WERI-Rb-1 (cell line): ENCODE results near the gene PHGDH.

Source experiments
- DNase-seq: peaks from one replicate; pipeline ENCODE4 v3.0.0-alpha.2; 2020
- H3K27ac ChIP-seq: fragments of 250-450 bp; sonication (Bioruptor Pico); 2 replicates; pipeline ENCODE4 v1.5.1; 2020; ENCODE audit warnings: mild to moderate bottlenecking, moderate library complexity
- H3K27me3 ChIP-seq: fragments of 250-450 bp; sonication (Bioruptor Pico); 2 replicates; pipeline ENCODE4 v1.5.1; 2021; ENCODE audit warnings: mild to moderate bottlenecking, low read depth, moderate library complexity; ENCODE audit not compliant: insufficient read depth, severe bottlenecking
- H3K36me3 ChIP-seq: fragments of 250-450 bp; sonication (Bioruptor Pico); 2 replicates; pipeline ENCODE4 v1.5.1; 2020; ENCODE audit warnings: mild to moderate bottlenecking, moderate library complexity
- H3K4me3 ChIP-seq: 2 replicates; pipeline ENCODE4 v1.5.1; 2011; ENCODE audit warnings: low read depth, mild to moderate bottlenecking, control low read depth, low read length
- H3K9me3 ChIP-seq: fragments of 250-450 bp; sonication (Bioruptor Pico); 2 replicates; pipeline ENCODE4 v1.5.1; 2021; ENCODE audit warnings: mild to moderate bottlenecking, moderate library complexity; ENCODE audit not compliant: severe bottlenecking
- TF ChIP-seq, protein P1 (sequence below): IDR thresholded peaks from 2 replicates; pipeline ENCODE4 v1.5.1; 2011; ENCODE audit warnings: low read depth, mild to moderate bottlenecking, control low read depth, inconsistent platforms, low read length

The PHGDH gene

DNA sequence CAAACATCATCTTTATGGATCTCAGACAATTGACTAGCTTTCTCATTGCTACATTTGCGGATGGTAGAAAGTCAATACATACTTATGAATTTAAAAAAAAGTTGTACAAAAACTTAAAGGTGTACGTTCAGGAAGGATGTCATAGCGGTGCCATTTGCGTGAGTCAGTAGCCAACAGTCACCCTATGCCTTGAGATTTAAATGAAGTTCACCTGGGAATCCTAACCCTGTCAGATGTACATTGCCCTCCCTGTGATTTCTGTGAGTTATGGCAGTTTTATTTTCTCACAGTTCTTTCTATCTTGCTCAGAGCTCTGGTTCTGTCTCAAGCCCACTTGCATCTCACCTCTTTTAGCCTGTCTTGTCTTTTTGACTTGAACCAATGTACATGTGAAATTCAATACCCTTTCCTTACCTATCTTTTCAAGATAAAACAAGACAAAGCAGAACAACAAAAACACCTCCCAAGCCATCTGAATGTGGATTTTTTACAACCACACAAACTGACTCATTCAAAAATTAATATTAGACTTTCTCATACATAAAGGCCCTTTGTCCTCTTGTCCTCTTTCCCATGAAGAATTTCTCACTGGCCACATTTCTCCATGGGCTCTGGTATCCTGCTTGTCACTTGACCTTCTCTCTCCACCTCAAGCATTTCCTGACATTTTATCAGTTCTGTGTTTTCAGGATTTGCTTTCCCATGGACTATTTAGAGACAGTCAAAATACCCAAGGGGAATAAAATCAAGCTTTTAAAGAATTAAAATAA lies 38.4 kb upstream of the PHGDH start:
- no peak overlapping the region for H3K27ac ChIP-seq
- no peaks in the 10 kb centered on the region for H3K36me3 ChIP-seq
- TF ChIP-seq, protein P1, sequence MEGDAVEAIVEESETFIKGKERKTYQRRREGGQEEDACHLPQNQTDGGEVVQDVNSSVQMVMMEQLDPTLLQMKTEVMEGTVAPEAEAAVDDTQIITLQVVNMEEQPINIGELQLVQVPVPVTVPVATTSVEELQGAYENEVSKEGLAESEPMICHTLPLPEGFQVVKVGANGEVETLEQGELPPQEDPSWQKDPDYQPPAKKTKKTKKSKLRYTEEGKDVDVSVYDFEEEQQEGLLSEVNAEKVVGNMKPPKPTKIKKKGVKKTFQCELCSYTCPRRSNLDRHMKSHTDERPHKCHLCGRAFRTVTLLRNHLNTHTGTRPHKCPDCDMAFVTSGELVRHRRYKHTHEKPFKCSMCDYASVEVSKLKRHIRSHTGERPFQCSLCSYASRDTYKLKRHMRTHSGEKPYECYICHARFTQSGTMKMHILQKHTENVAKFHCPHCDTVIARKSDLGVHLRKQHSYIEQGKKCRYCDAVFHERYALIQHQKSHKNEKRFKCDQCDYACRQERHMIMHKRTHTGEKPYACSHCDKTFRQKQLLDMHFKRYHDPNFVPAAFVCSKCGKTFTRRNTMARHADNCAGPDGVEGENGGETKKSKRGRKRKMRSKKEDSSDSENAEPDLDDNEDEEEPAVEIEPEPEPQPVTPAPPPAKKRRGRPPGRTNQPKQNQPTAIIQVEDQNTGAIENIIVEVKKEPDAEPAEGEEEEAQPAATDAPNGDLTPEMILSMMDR, result no peak
- no peaks in the 10 kb centered on the region for H3K9me3 ChIP-seq
- no peaks in the 10 kb centered on the region for H3K27me3 ChIP-seq
- H3K4me3 ChIP-seq, result no peak overlapping the region
- DNase-seq, result no peak

DNA sequence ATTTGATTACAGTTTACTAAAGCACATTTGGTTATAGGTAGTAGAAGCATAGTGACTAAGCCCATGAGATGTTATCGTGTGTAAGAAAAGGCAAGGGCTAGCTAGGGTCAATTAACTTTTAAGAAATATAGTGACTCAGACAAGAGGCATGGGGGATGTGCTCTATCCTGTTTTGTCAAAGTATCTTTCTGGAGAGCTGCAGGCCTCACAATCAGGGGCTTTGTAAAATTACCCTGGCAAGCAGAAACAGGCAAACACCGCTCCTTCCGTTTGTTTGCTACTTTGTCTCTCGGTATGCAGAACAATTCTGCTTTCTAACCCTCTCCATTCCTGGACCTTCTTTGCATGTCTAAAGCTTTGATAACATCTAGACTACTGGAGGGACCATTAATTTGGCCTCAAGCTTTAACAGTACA lies 37.6 kb upstream of the PHGDH start:
- Histone ChIP-seq H3K4me3 (no peak overlapping the region), H3K36me3 (no peaks in the 10 kb centered on the region), H3K27ac (no peak overlapping the region), H3K27me3 (no peaks in the 10 kb centered on the region), H3K9me3 (no peaks in the 10 kb centered on the region)
- TF ChIP-seq, protein P1, result no peak
- DNase-seq, result no peak

DNA sequence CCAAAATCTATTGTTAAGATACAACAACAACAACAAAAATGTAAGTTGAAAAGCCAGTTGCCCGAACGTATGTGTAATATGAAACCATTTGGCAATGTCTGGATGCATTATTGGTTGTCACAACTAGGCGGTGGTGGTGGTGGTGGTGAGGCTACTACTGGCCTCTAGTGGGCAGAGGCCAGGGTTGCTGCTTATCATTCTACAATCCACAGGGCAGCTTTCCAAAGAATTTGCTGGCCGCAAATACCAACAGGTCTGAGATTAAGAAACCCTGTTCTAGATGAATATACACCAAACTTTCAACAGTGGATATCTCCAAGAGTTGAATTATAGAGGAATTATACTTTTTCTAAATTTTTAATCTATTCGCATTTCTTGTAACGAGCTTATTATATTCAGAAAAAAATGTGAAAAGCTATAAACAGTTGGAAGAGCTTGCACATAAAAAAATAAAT lies 36.9 kb upstream of the PHGDH start:
- Histone ChIP-seq H3K4me3 (peak overlapping the region; percentile 41), H3K36me3 (no peaks in the 10 kb centered on the region), H3K27me3 (no peaks in the 10 kb centered on the region), H3K27ac (no peak overlapping the region), H3K9me3 (no peaks in the 10 kb centered on the region)
- peak; percentile 61 for DNase-seq
- TF ChIP-seq, protein P1, result peak; percentile 67

DNA sequence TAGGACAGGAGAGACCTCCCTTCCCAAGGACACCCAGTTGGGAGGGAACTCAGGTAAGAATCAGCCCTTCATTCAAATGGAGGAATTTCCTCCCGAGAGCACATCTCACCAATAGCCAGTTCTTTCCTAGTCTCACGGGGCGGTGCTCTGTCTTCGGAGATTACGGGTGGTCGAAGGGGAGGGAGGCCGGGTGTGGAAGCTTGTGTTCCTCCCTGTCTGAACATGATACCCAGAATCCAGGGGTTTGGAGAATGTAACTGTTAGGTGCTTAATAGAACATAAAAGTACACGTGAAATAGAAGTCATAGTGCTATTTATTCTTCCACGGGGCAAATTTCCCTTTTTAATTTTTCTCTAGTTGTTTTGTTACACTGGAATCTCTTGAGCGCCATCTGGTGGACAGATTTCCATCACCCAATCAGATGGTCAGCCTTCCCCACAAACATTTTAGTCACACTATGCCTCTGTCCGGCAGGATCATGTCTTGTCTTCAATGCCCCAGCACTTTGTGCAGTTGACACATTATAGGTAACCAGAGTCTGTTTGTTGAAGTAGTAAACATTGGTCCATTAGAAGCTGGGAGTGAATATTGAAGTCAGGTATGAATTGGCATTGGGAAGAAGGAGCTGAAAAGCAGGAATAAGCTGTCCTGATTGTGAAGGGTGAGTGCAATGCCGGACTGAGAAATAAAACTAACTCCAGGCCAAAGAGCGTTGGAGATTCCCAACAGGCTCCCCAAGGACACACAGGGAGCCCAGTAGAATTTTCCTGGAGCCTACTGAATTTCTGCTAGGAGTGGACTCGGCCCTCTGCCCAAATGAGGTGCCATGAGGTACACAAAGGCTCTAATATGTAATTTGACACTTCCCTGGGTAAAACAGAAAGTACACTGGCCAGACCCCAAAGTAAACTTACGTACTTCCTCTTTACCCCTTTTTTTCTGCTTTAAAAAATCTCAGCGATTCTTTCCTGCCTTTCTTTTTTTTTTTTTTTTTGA lies 36.1 kb upstream of the PHGDH start:
- DNase-seq, result peak; percentile 78
- H3K36me3 ChIP-seq, result no peaks in the 10 kb centered on the region
- no peak overlapping the region for H3K27ac ChIP-seq
- no peaks in the 10 kb centered on the region for H3K27me3 ChIP-seq
- TF ChIP-seq, protein P1, result peak; percentile 53
- H3K4me3 ChIP-seq, result peak overlapping the region; percentile 41
- no peaks in the 10 kb centered on the region for H3K9me3 ChIP-seq

DNA sequence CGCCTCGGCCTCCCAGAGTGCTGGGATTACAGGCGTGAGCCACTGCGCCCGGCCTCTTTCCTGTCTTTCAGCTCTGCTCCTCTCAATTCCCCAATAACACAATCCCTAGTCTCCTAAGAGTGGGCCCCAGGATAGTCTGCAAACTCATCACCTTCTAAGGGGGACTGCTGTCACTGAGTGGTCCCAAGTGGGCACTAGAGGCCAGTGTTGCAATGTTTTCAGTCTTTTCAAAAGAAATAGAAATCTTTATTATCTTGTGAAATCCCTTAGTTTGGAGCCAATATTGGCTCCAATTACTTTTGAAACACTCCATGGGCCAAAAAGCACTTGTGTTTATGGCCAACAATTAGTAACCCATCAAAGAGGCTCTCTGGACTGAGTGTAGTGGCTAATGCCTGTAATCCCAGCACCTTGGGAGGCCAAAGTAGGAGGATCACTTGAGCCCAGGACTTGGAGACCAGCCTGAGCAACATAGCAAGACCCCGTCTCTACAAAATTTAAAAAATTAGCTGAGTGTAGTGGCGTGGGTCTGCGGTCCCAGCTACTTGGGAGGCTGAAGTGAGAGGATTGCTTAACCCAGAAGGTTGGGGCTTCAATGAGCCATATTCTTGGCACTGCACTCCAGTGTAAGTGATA lies 35.0 kb upstream of the PHGDH start:
- TF ChIP-seq, protein P1, result no peak
- Histone ChIP-seq H3K36me3 (no peaks in the 10 kb centered on the region), H3K27ac (no peak overlapping the region)

More for the DNA sequence above, 35.0 kb upstream of the PHGDH start:
- H3K27me3 ChIP-seq, result no peaks in the 10 kb centered on the region
- H3K4me3 ChIP-seq, result no peak overlapping the region
- DNase-seq, result no peak
- no peaks in the 10 kb centered on the region for H3K9me3 ChIP-seq
